ENCODE measurements around the gene PDLIM7. TPM values are rescaled to one million over a fixed set of nuclear protein-coding genes. Genes with fewer than 3 reads are reported as not detected.

The PDLIM7 gene
- total and polyA plus RNA-seq, 2 of the 8 experiments (the other 6 are each of a cell fraction or from before 2014, with no cell fraction given), result 67.3 to 94.2 TPM

DNA sequence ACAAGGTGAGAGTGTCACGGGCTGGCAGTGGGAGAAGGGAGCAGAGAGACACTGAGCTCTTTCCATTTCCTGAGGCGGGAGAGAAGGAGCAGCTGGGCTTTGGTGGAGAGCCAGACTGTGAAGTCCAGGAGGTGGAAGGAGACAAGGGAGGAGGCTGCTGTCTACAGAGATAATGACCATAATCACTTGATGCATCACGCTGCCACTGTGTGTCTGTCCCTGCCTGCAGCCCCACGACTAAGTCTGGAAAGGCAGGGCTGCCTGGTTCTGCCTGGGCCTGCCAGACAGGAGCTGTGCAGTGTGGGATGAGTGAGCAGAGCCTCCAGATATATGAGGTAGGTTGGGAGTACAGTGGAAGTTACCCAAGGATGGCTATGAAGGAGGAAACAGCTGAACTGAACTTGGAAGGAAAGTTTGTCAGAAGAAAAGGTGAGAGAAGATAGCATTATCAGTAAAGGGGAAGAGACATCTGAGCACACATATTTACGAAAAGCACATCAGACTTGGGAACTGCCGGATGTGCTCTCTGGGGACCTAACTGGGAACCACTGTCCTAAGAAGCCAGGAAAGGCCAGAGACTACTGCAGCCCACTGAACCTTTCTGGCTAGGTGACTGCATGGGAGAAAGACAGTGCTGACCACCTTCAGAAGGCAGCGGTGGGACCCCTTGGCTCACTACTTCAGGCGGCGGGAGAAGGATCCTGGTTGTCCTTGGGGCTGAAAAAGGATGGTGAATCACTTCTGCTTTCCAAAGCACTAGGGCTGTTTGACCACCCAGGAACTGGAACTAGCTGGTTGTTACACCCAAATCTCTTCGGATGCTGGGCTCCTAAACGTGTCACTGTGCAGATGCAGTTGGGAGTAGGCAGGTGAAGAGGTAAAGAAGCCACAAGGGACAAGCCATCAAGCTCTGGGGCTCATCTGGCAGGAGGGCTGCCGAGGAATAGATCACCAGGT lies 32.1 kb upstream of the PDLIM7 start:
- peaks cover 25 to 77% (median 37%) of the 10 kb centered on the region in 4 experiments; a peak in 6 of 8 replicates for H3K36me3 ChIP-seq (ENCODE audit: control insufficient read depth in 2 of 4, insufficient read depth in 4 of 4, low read length in 3 of 4)
- no peaks in the 10 kb centered on the region for H3K23me2 ChIP-seq (ENCODE audit: low read depth, low read length)
- no peak overlapping the region for H3K18ac ChIP-seq (ENCODE audit: extremely low read depth, low read length)
- H2BK12ac ChIP-seq (ENCODE audit: low read depth, low read length), result no peak overlapping the region
- H3K27me3 ChIP-seq (replicated peaks in 1 of 4; ENCODE audit: control insufficient read depth in 3 of 4, extremely low read depth in 1 of 4, insufficient read depth in 3 of 4, low read length in 3 of 4), result no peaks in the 10 kb centered on the region
- no peak overlapping the region for H2BK15ac ChIP-seq (ENCODE audit: low read length)
- no peak overlapping the region for H2BK5ac ChIP-seq (ENCODE audit: low read depth, low read length)
- WGBS, 2 experiments (ENCODE audit: extremely low coverage in 1 of 2, insufficient coverage in 1 of 2, insufficient read length in 1 of 2, insufficient replicate concordance in 2 of 2, low coverage in 1 of 2, low lambda C conversion rate in 2 of 2, missing lambda C conversion rate in 1 of 2), result 90% methylated on average over 12 of the region's 12 CpGs; no CpG with 5 or more reads in 1 of the 2 experiments
- no peak overlapping the region for H2AFZ ChIP-seq (ENCODE audit: low read length)
- no peak overlapping the region for H3K4me2 ChIP-seq (ENCODE audit: insufficient read depth in 1 of 2, low read depth in 2 of 2, low read length in 2 of 2)
- no peak overlapping the region for H3K23ac ChIP-seq (ENCODE audit: insufficient read length)
- H3K79me1 ChIP-seq (ENCODE audit: low read depth, low read length), result peaks cover 12% of the 10 kb centered on the region
- DNase-seq (ENCODE audit: low read depth in 1 of 2, low spot score in 2 of 2), result no peak
- no peak overlapping the region for H2BK120ac ChIP-seq (replicated peaks; ENCODE audit: low read depth, low read length)
- no peak overlapping the region for H3K9ac ChIP-seq (replicated peaks in 1 of 4; ENCODE audit: extremely low read depth in 1 of 4, low read depth in 3 of 4, low read length in 3 of 4)
- H4K20me1 ChIP-seq (replicated peaks in 1 of 2; ENCODE audit: control insufficient read depth in 1 of 2, insufficient read depth in 2 of 2, low read length in 2 of 2), result peaks cover 9 to 17% of the 10 kb centered on the region in 2 experiments
- H4K91ac ChIP-seq (replicated peaks; ENCODE audit: insufficient read length, low read length), result no peak overlapping the region
- no peak overlapping the region for H3K56ac ChIP-seq (replicated peaks; ENCODE audit: insufficient read length, low read depth, low read length)
- ChIA-PET POLR2A (ENCODE audit: partially characterized antibody) (interaction anchor here (1.6 to 2.3 kb wide), 2 partner anchors 9 to 13 kb away, joined by 3 to 8 read pairs; partner anchors contain the start of gene DDX41), CTCF (ENCODE audit: partially characterized antibody) (interaction anchor here (1.6 to 1.8 kb wide), 2 partner anchors 9 to 16 kb away, joined by 4 to 7 read pairs; no protein-coding TSS in a partner anchor)
- no peak overlapping the region for H3K4ac ChIP-seq (replicated peaks; ENCODE audit: insufficient read length, low read depth, low read length)
- TF ChIP-seq SIX5 (IDR thresholded peaks at IDR 0.05; ENCODE audit: low read depth, low read length), result no peak
- TF ChIP-seq TBP (IDR thresholded peaks at IDR 0.05; ENCODE audit: low read depth, low read length), result no peak
- TF ChIP-seq GABPA (IDR thresholded peaks at IDR 0.05; ENCODE audit: borderline replicate concordance, insufficient read depth, low read length), result no peak
- H4K5ac ChIP-seq (ENCODE audit: insufficient read length, low read depth, low read length), result no peak overlapping the region
- no peak for FAIRE-seq
- H4K8ac ChIP-seq (ENCODE audit: extremely low read depth, insufficient read depth, low read length), result no peak overlapping the region
- no peaks in the 10 kb centered on the region for H3K9me3 ChIP-seq (ENCODE audit: insufficient read depth in 2 of 2, low read depth in 1 of 2, low read length in 1 of 2)
- no peak overlapping the region for H3K14ac ChIP-seq (ENCODE audit: insufficient read length)
- H3K79me2 ChIP-seq (ENCODE audit: control insufficient read depth in 1 of 2, insufficient read depth in 2 of 2, low read length in 2 of 2), result no peaks in the 10 kb centered on the region; a peak in 1 of 4 replicates
- H2BK20ac ChIP-seq (ENCODE audit: low read length), result no peak overlapping the region
- no peak overlapping the region for H3K27ac ChIP-seq (ENCODE audit: low read depth, low read length)
- H3K4me3 ChIP-seq (ENCODE audit: extremely low read depth in 1 of 4, insufficient read depth in 2 of 4, low read depth in 3 of 4, low read length in 4 of 4), result no peak overlapping the region
- no peaks in the 10 kb centered on the region for H3K4me1 ChIP-seq (replicated peaks in 1 of 4; ENCODE audit: control insufficient read depth in 3 of 4, insufficient read depth in 4 of 4, low read length in 3 of 4)
- no peak overlapping the region for H2AK5ac ChIP-seq (ENCODE audit: low read depth, low read length)

Data from H1 (cell line).